Mesenchymal stem cell (in vitro differentiated cells and primary cell): Measurements from ENCODE around the gene ARHGAP18.

Experiments
- DNase-seq: peaks from one replicate; pipeline ENCODE4 v3.0.0-alpha.2; 2013
- H2AFZ ChIP-seq: one replicate; pipeline ENCODE4 v1.6.1; 2013; ENCODE audit warnings: low read depth, mild to moderate bottlenecking, control low read depth, inconsistent platforms, low read length, moderate library complexity
- H2AK5ac ChIP-seq: 2 replicates; pipeline ENCODE4 v1.6.1; 2013; ENCODE audit warnings: low read length, moderate library complexity, mild to moderate bottlenecking, inconsistent platforms; ENCODE audit not compliant: severe bottlenecking
- H2BK120ac ChIP-seq: one replicate; pipeline ENCODE4 v1.6.1; 2013; ENCODE audit warnings: low read depth, mild to moderate bottlenecking, inconsistent platforms, low read length, moderate library complexity
- H2BK12ac ChIP-seq, 2 experiments: one replicate each; pipeline ENCODE4 v1.6.1; 2013; ENCODE audit warnings: inconsistent platforms in 2 of 2, low read length in 2 of 2, mild to moderate bottlenecking in 2 of 2, moderate library complexity in 2 of 2, control low read depth in 1 of 2
- H2BK15ac ChIP-seq: one replicate; pipeline ENCODE4 v1.6.1; 2013; ENCODE audit warnings: mild to moderate bottlenecking, low read depth, inconsistent platforms; ENCODE audit not compliant: poor library complexity, severe bottlenecking
- H2BK5ac ChIP-seq: 2 replicates; pipeline ENCODE4 v1.6.1; 2013; ENCODE audit warnings: low read depth, mild to moderate bottlenecking, low read length, control low read depth, inconsistent platforms; ENCODE audit not compliant: poor library complexity, severe bottlenecking
- H3K14ac ChIP-seq, 2 experiments: one replicate each; pipeline ENCODE4 v1.6.1; 2013; ENCODE audit warnings: inconsistent platforms in 2 of 2, low read length in 2 of 2, control low read depth in 1 of 2, mild to moderate bottlenecking in 1 of 2, moderate library complexity in 1 of 2
- H3K18ac ChIP-seq, 2 experiments: one replicate each; pipeline ENCODE4 v1.6.1; 2013; ENCODE audit warnings: inconsistent platforms in 2 of 2, low read length in 2 of 2, control low read depth in 1 of 2, low read depth in 1 of 2, mild to moderate bottlenecking in 1 of 2
- H3K23ac ChIP-seq, 2 experiments: one replicate each; pipeline ENCODE4 v1.6.1; 2013; ENCODE audit warnings: inconsistent platforms in 2 of 2, low read length in 2 of 2, mild to moderate bottlenecking in 2 of 2, moderate library complexity in 2 of 2, control low read depth in 1 of 2
- H3K27ac ChIP-seq: 2 replicates; pipeline ENCODE4 v1.5.1; 2013; ENCODE audit warnings: mild to moderate bottlenecking, moderate library complexity, low read length, control low read depth, inconsistent platforms; ENCODE audit not compliant: poor library complexity, severe bottlenecking
- H3K27me3 ChIP-seq, 2 experiments: 2 replicates each; pipeline versions ENCODE4 v1.6.1 to v1.7.0; 2013; ENCODE audit warnings: low read length in 2 of 2, mild to moderate bottlenecking in 2 of 2, moderate library complexity in 2 of 2, control low read depth in 1 of 2, inconsistent platforms in 1 of 2; ENCODE audit not compliant: control insufficient read depth in 1 of 2, insufficient read depth in 1 of 2
- H3K36me3 ChIP-seq, 2 experiments: 2 replicates each; pipeline versions ENCODE4 v1.6.1 to v1.7.0; 2013; ENCODE audit warnings: low read length in 2 of 2, control low read depth in 1 of 2, inconsistent platforms in 1 of 2, low read depth in 1 of 2, mild to moderate bottlenecking in 1 of 2; ENCODE audit not compliant: insufficient read depth in 2 of 2, control insufficient read depth in 1 of 2
- H3K4ac ChIP-seq, 2 experiments: one replicate each; pipeline ENCODE4 v1.6.1; 2013; ENCODE audit warnings: inconsistent platforms in 2 of 2, low read length in 2 of 2, mild to moderate bottlenecking in 2 of 2, moderate library complexity in 2 of 2, control low read depth in 1 of 2, low read depth in 1 of 2
- H3K4me1 ChIP-seq: 2 replicates; pipeline ENCODE4 v1.6.1; 2013; ENCODE audit warnings: low read depth, low read length, control low read depth; ENCODE audit not compliant: control insufficient read depth, insufficient read depth
- H3K4me2 ChIP-seq: 2 replicates; pipeline ENCODE4 v1.6.1; 2013; ENCODE audit warnings: low read length, mild to moderate bottlenecking, inconsistent platforms; ENCODE audit not compliant: poor library complexity, severe bottlenecking
- H3K4me3 ChIP-seq, 2 experiments: 2 replicates each; pipeline versions ENCODE4 v1.5.1 to v1.7.0; 2013; ENCODE audit warnings: low read length in 2 of 2, mild to moderate bottlenecking in 2 of 2, control low read depth in 1 of 2, low read depth in 1 of 2; ENCODE audit not compliant: insufficient read depth in 1 of 2
- H3K79me1 ChIP-seq: replicated peaks from 2 replicates; pipeline ENCODE4 v1.6.1; 2013; ENCODE audit warnings: mild to moderate bottlenecking, control low read depth, low read length, inconsistent platforms; ENCODE audit not compliant: poor library complexity, severe bottlenecking
- H3K9ac ChIP-seq: 2 replicates; pipeline ENCODE4 v1.7.0; 2013; ENCODE audit warnings: mild to moderate bottlenecking, low read length, moderate library complexity
- H3K9me3 ChIP-seq: 2 replicates; pipeline ENCODE4 v1.7.0; 2013; ENCODE audit warnings: mild to moderate bottlenecking, low read length; ENCODE audit not compliant: control insufficient read depth
- H4K8ac ChIP-seq: one replicate; pipeline ENCODE4 v1.6.1; 2013; ENCODE audit warnings: inconsistent platforms, mild to moderate bottlenecking, low read length, moderate library complexity
- H4K91ac ChIP-seq: one replicate; pipeline ENCODE4 v1.6.1; 2013; ENCODE audit warnings: mild to moderate bottlenecking, low read length, inconsistent platforms
- WGBS: methylation state at CpG from one replicate; pipeline ENCODE4 v1.1.7; 2013; ENCODE audit warnings: mixed read lengths; 5-methylcytosine and 5-hydroxymethylcytosine counted together

Gene ARHGAP18

DNA sequence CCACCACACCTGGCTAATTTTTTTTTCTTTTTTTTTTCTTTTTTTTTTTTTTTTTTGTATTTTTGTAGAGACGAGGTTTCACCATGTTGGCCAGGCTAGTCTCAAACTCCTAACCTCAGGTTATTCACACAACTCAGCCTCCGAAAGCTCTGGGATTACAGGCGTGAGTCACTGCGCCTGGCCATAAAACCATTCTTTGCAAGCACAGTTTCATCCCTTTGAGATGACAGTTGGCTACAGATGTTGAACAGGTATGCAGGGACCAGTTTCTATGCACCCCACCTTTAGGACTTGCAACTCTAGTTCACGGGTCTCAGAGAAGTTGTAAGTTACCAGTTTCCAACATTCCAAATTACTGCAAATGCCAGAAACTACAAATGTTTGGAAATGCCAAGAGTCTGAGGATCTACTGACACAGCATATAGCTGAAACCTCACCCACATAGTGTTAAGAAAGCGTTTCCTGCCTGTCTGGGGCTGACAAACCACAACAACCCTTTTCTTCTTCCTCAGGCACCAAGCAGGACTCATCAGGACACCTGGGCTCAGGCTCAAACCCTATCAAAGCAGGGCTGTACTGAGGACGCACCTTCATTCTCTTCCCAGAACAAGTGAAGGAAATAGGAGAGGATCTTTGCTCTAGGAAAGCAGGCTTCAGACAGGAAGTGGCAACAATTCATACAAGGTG is 22.9 kb downstream of the ARHGAP18 start:
- no peaks in the 10 kb centered on the region for H3K79me1 ChIP-seq
- H3K18ac ChIP-seq = peak overlapping the region; percentile 50 to 67
- peak; percentile 66 for DNase-seq

DNA sequence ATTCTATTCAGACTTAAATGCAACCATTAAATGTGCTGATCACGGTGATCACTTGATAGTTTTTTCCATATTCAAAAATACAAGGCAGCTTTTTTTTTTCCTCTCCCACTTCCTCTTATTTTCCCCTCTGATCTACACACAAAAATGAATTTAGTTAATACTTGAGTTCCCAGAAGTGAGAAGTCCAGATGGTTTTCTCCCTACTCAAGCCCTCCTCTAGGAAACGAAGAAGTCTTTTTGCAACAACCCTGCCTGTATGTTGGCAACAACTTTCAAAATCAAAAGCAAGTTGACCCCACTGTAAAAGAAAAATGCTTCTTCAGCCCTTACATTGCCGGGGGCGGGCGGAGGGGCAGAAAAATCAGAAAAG is 24.3 kb downstream of the ARHGAP18 start:
- H3K36me3 ChIP-seq = peaks cover 0 to 5% of the 10 kb centered on the region in 2 experiments
- no peak overlapping the region for H2AFZ ChIP-seq
- no peak overlapping the region for H4K8ac ChIP-seq
- H4K91ac ChIP-seq = peak overlapping the region; percentile 36
- 96% methylated on average over 5 of the region's 5 CpGs for WGBS
- H3K4me3 ChIP-seq = no peak overlapping the region
- no peak overlapping the region for H3K9ac ChIP-seq
- H2BK120ac ChIP-seq = peak overlapping the region; percentile 98
- H3K4me1 ChIP-seq = peaks cover 17% of the 10 kb centered on the region
- no peak overlapping the region for H3K4ac ChIP-seq
- H3K79me1 ChIP-seq = no peaks in the 10 kb centered on the region
- H3K27me3 ChIP-seq = no peaks in the 10 kb centered on the region
- no peak overlapping the region for H3K4me2 ChIP-seq
- no peak overlapping the region for H2BK12ac ChIP-seq
- H3K27ac ChIP-seq = peak overlapping the region; percentile 89
- peak overlapping the region in 1 of 2 experiments; percentile 60 for H3K18ac ChIP-seq
- peak overlapping the region; percentile 86 for H2BK5ac ChIP-seq
- no peaks in the 10 kb centered on the region for H3K9me3 ChIP-seq
- no peak overlapping the region for H3K14ac ChIP-seq
- peak overlapping the region; percentile 94 for H2AK5ac ChIP-seq
- no peak for DNase-seq
- H2BK15ac ChIP-seq = no peak overlapping the region
- no peak overlapping the region for H3K23ac ChIP-seq

More for the DNA sequence above, 22.9 kb downstream of the ARHGAP18 start:
- Histone ChIP-seq H3K14ac (no peak overlapping the region), H3K36me3 (no peaks in the 10 kb centered on the region), H3K4me1 (peaks cover 20% of the 10 kb centered on the region), H3K23ac (no peak overlapping the region), H3K4me3 (no peak overlapping the region), H2BK12ac (peak overlapping the region; percentile 47 to 91), H2BK15ac (no peak overlapping the region), H2BK5ac (peak overlapping the region; percentile 83), H4K91ac (peak overlapping the region; percentile 80), H2AFZ (no peak overlapping the region), H2AK5ac (peak overlapping the region; percentile 79), H3K27ac (peak overlapping the region; percentile 89), H3K27me3 (no peaks in the 10 kb centered on the region), H3K4ac (peak overlapping the region; percentile 2 to 73), H3K9ac (no peak overlapping the region), H3K9me3 (no peaks in the 10 kb centered on the region), H3K4me2 (no peak overlapping the region), H2BK120ac (peak overlapping the region; percentile 15), H4K8ac (peak overlapping the region; percentile 35)
- 50% methylated on average over 6 of the region's 7 CpGs for WGBS

- 91% methylated on average over 7 of the region's 8 CpGs for WGBS
- peak overlapping the region; percentile 94 for H3K27ac ChIP-seq
- peaks cover 19% of the 10 kb centered on the region for H3K4me1 ChIP-seq
- peak overlapping the region; percentile 88 to 94 for H3K18ac ChIP-seq
- H3K9ac ChIP-seq = peak overlapping the region; percentile 73
- H2BK5ac ChIP-seq = peak overlapping the region; percentile 77
- no peak overlapping the region for H4K8ac ChIP-seq
- no peak for DNase-seq
- H3K14ac ChIP-seq = no peak overlapping the region
- H3K4ac ChIP-seq = peak overlapping the region in 1 of 2 experiments; percentile 95
- peak overlapping the region; percentile 88 for H4K91ac ChIP-seq
- peak overlapping the region; percentile 94 to 96 for H2BK12ac ChIP-seq
- H2AFZ ChIP-seq = no peak overlapping the region
- no peak overlapping the region for H2BK120ac ChIP-seq
- H2AK5ac ChIP-seq = peak overlapping the region; percentile 99
- H2BK15ac ChIP-seq = peak overlapping the region; percentile 29
- H3K23ac ChIP-seq = no peak overlapping the region
- no peaks in the 10 kb centered on the region for H3K9me3 ChIP-seq
- H3K4me2 ChIP-seq = no peak overlapping the region
- H3K36me3 ChIP-seq = peaks cover 0 to 8% of the 10 kb centered on the region in 2 experiments
- H3K27me3 ChIP-seq = no peaks in the 10 kb centered on the region
- no peak overlapping the region for H3K4me3 ChIP-seq
- no peaks in the 10 kb centered on the region for H3K79me1 ChIP-seq
These were observed 24.9 kb downstream of the ARHGAP18 start for GRCh38 chr6:129684903-129685661.

GRCh38 chr6:129684323-129684884 is 25.6 kb downstream of the ARHGAP18 start:
- 63% methylated on average over 6 of the region's 6 CpGs for WGBS
- peak overlapping the region; percentile 73 for H3K9ac ChIP-seq
- peak; percentile 42 for DNase-seq
- peak overlapping the region; percentile 99 for H2AK5ac ChIP-seq
- peak overlapping the region; percentile 94 for H3K27ac ChIP-seq
- H2BK5ac ChIP-seq = peak overlapping the region; percentile 69
- H3K18ac ChIP-seq = peak overlapping the region; percentile 22 to 100
- H4K91ac ChIP-seq = peak overlapping the region; percentile 87
- no peak overlapping the region for H3K23ac ChIP-seq
- H3K27me3 ChIP-seq = no peaks in the 10 kb centered on the region
- peak overlapping the region; percentile 64 for H2BK120ac ChIP-seq
- H3K9me3 ChIP-seq = no peaks in the 10 kb centered on the region
- peak overlapping the region; percentile 92 for H4K8ac ChIP-seq
- H3K79me1 ChIP-seq = no peaks in the 10 kb centered on the region
- no peak overlapping the region for H3K4me2 ChIP-seq
- H2BK12ac ChIP-seq = peak overlapping the region; percentile 46 to 88
- H3K36me3 ChIP-seq = peaks cover 0 to 8% of the 10 kb centered on the region in 2 experiments
- H3K4me3 ChIP-seq = no peak overlapping the region
- peaks cover 21% of the 10 kb centered on the region for H3K4me1 ChIP-seq
- H3K4ac ChIP-seq = peak overlapping the region; percentile 42 to 88
- H2AFZ ChIP-seq = no peak overlapping the region
- H2BK15ac ChIP-seq = no peak overlapping the region
- H3K14ac ChIP-seq = no peak overlapping the region
